HG03025 (cell line): ENCODE measurements around the gene MYO5B.

Experiments used
- ATAC-seq: cut with Tn5 transposase; IDR thresholded peaks from one replicate; pipeline ENCODE4 v1.9.1; 2021; ENCODE audit warnings: mild to moderate bottlenecking, moderate library complexity; ENCODE audit not compliant: unreplicated experiment, low FRiP score

MYO5B gene

GRCh38 chr18:50076277-50076676, 118.7 kb downstream of the MYO5B start:
- no peak for ATAC-seq

GRCh38 chr18:50075772-50076171, 119.2 kb downstream of the MYO5B start:
- no peak for ATAC-seq

- ATAC-seq, result no peak
These were observed 120.5 kb downstream of the MYO5B start for GRCh38 chr18:50074404-50074803.

GRCh38 chr18:50073319-50073718, 121.6 kb downstream of the MYO5B start:
- no peak for ATAC-seq

- no peak for ATAC-seq
These were observed 122.8 kb downstream of the MYO5B start for GRCh38 chr18:50072146-50072545.

- no peak for ATAC-seq
These were observed 123.5 kb downstream of the MYO5B start for GRCh38 chr18:50071397-50071796.

GRCh38 chr18:50069422-50069821, 125.5 kb downstream of the MYO5B start:
- no peak for ATAC-seq

- ATAC-seq, result no peak
These were observed 129.4 kb downstream of the MYO5B start for GRCh38 chr18:50065527-50065926.

- ATAC-seq, result no peak
These were observed 129.9 kb downstream of the MYO5B start for GRCh38 chr18:50065039-50065438.

GRCh38 chr18:50061876-50062517, 132.9 kb downstream of the MYO5B start:
- ATAC-seq, result no peak

GRCh38 chr18:50060822-50061221, 134.1 kb downstream of the MYO5B start:
- ATAC-seq, result no peak

- no peak for ATAC-seq
These were observed 136.2 kb downstream of the MYO5B start for GRCh38 chr18:50058731-50059130.

GRCh38 chr18:50057009-50057408, 137.9 kb downstream of the MYO5B start:
- no peak for ATAC-seq

- ATAC-seq, result no peak
These were observed 138.8 kb downstream of the MYO5B start for GRCh38 chr18:50056185-50056584.

GRCh38 chr18:50055488-50055887, 139.5 kb downstream of the MYO5B start:
- no peak for ATAC-seq

- ATAC-seq, result no peak
These were observed 141.8 kb downstream of the MYO5B start for GRCh38 chr18:50053111-50053510.

- ATAC-seq, result no peak
These were observed 143.7 kb downstream of the MYO5B start for GRCh38 chr18:50051288-50051687.

- no peak for ATAC-seq
These were observed 149.8 kb downstream of the MYO5B start for GRCh38 chr18:50045126-50045525.

GRCh38 chr18:50044402-50044801, 150.5 kb downstream of the MYO5B start:
- no peak for ATAC-seq

- no peak for ATAC-seq
These were observed 152.3 kb downstream of the MYO5B start for GRCh38 chr18:50042611-50043010.

- ATAC-seq, result no peak
These were observed 155.2 kb downstream of the MYO5B start for GRCh38 chr18:50039746-50040145.

- ATAC-seq, result no peak
These were observed 156.5 kb downstream of the MYO5B start for GRCh38 chr18:50038448-50038847.

- ATAC-seq, result no peak
These were observed 160.9 kb downstream of the MYO5B start for GRCh38 chr18:50034029-50034428.
